Fibroblast of pulmonary artery (primary cell): ENCODE results near the gene CD177.

ENCODE experiments used
- DNase-seq: peaks from one replicate; pipeline ENCODE4 v3.0.0-alpha.2; 2010; ENCODE audit warnings: low read depth
- H3K4me3 ChIP-seq: replicated peaks from 2 replicates; pipeline ENCODE4 v1.5.1; 2011; ENCODE audit warnings: low read depth, mild to moderate bottlenecking, control low read depth, low read length, moderate library complexity
- TF ChIP-seq, protein P1 (sequence below): IDR thresholded peaks from 2 replicates; pipeline ENCODE4 v1.5.1; 2011; ENCODE audit warnings: mild to moderate bottlenecking, control low read depth, low read length, inconsistent platforms; ENCODE audit errors: missing control alignments

CD177 gene

DNA sequence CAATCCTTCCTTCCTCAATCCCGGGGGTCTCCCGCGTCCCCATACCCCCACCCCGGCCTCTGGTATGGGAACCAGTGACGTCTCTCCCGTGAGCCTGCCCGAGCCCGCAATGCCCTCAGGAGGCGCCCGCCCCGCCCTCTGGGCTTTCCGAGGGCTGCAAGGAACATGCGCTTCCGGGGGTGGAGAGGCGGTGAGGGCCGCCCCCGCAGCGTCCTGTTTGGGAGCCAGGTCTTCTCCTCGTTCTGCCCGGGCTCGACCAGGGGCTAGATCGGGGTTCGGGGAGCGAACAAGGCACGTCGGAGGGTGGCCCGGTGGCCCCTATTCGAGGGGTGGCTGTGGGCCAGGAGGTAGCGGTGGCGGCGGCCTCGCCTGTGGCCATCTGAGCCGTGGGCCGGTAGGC, 54.6 kb downstream of the CD177 start:
- DNase-seq: no peak
- H3K4me3 ChIP-seq: no peak overlapping the region
- TF ChIP-seq, protein P1, sequence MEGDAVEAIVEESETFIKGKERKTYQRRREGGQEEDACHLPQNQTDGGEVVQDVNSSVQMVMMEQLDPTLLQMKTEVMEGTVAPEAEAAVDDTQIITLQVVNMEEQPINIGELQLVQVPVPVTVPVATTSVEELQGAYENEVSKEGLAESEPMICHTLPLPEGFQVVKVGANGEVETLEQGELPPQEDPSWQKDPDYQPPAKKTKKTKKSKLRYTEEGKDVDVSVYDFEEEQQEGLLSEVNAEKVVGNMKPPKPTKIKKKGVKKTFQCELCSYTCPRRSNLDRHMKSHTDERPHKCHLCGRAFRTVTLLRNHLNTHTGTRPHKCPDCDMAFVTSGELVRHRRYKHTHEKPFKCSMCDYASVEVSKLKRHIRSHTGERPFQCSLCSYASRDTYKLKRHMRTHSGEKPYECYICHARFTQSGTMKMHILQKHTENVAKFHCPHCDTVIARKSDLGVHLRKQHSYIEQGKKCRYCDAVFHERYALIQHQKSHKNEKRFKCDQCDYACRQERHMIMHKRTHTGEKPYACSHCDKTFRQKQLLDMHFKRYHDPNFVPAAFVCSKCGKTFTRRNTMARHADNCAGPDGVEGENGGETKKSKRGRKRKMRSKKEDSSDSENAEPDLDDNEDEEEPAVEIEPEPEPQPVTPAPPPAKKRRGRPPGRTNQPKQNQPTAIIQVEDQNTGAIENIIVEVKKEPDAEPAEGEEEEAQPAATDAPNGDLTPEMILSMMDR: no peak

DNA sequence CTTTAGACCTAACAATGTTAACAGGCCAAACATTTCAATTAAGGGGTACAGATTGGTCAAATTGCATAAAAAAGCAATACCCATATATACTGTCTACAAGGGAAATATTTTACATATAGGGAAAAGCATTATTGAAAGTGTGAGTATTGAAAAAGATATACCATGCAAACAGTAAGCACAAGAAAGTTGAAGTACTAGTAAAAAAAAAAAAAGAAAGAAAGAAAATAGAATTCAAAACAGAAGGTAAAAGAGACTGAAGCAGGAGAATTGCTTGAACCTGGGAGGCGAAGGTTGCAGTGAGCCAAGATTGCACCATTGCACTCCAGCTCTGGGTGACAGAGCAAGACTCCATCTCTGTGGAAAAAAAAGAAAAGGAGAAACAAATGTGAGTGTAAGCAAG, 55.9 kb downstream of the CD177 start:
- TF ChIP-seq, protein P1: no peak
- no peak for DNase-seq
- H3K4me3 ChIP-seq: no peak overlapping the region

DNA sequence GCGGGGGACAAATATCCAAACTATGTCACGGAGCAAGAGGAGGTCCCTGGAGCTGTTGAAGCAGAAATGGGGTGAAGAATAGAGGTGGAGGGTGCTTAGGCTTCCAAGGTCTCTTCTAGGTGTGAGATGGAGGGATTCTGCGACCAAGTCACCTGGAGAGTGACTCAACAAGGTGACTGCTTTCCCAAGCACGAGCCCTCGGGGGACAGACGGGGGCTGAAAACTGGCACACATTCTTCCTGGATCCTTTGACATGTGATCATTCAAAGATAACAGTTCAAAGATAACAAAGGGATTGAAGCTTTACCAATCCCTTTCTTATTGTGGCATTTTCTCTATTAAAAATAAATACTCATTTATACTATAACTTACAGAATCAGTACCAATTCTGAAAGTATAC, 59.0 kb downstream of the CD177 start:
- no peak overlapping the region for H3K4me3 ChIP-seq
- TF ChIP-seq, protein P1: no peak
- no peak for DNase-seq
